Measurements from ENCODE around the gene ACTRT3. TPM values are rescaled to one million over a fixed set of nuclear protein-coding genes. Genes with fewer than 3 reads are reported as not detected.
A peak's percentile ranks its signal among the peaks of the same experiment; 100 is the strongest.

Gene ACTRT3
- total RNA-seq, 1 donor, result 4.3 TPM

DNA sequence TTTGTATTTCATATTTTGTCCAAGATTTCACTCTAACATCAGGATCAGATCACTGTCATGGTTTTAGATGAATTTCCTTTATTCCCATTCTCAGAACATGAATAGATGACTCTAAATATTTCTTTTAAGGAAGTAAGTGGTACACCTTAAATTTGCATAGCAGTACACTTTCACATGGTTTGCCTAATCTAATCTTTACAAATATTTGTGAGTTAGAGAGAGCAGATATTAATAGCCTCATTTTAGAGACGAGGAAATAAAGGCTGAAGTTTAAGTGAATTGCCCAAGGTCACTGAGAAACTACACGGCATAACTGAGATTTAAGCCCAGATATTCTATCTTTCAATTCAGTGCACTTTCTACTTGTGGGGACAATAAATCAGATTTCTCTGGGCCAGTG, 18.7 kb downstream of the ACTRT3 start:
- no peak for DNase-seq (ENCODE audit: insufficient read length, low spot score, missing footprints)
- H3K4me3 ChIP-seq (ENCODE audit: insufficient read depth, low read length), result no peak overlapping the region
- H3K79me2 ChIP-seq (ENCODE audit: insufficient read depth, low read length), result no peaks in the 10 kb centered on the region
- no peaks in the 10 kb centered on the region for H3K9me3 ChIP-seq (ENCODE audit: low read depth, low read length)
- H2AFZ ChIP-seq (ENCODE audit: low read length), result no peak overlapping the region
- no peak overlapping the region for H3K27ac ChIP-seq (ENCODE audit: low read depth, low read length)
- no peaks in the 10 kb centered on the region for H4K20me1 ChIP-seq (ENCODE audit: insufficient read depth, low read length)
- TF ChIP-seq, protein P1, sequence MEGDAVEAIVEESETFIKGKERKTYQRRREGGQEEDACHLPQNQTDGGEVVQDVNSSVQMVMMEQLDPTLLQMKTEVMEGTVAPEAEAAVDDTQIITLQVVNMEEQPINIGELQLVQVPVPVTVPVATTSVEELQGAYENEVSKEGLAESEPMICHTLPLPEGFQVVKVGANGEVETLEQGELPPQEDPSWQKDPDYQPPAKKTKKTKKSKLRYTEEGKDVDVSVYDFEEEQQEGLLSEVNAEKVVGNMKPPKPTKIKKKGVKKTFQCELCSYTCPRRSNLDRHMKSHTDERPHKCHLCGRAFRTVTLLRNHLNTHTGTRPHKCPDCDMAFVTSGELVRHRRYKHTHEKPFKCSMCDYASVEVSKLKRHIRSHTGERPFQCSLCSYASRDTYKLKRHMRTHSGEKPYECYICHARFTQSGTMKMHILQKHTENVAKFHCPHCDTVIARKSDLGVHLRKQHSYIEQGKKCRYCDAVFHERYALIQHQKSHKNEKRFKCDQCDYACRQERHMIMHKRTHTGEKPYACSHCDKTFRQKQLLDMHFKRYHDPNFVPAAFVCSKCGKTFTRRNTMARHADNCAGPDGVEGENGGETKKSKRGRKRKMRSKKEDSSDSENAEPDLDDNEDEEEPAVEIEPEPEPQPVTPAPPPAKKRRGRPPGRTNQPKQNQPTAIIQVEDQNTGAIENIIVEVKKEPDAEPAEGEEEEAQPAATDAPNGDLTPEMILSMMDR (IDR thresholded peaks at IDR 0.05; ENCODE audit: extremely low read depth, low read depth, low read length), result no peak
- no peaks in the 10 kb centered on the region for H3K4me1 ChIP-seq (ENCODE audit: insufficient read depth, low read length)
- peaks cover 22% of the 10 kb centered on the region for H3K27me3 ChIP-seq (ENCODE audit: insufficient read depth, low read length)
- no peak overlapping the region for H3K4me2 ChIP-seq (ENCODE audit: insufficient read depth, low read length)
- no peaks in the 10 kb centered on the region for H3K36me3 ChIP-seq (ENCODE audit: insufficient read depth, low read length)

DNA sequence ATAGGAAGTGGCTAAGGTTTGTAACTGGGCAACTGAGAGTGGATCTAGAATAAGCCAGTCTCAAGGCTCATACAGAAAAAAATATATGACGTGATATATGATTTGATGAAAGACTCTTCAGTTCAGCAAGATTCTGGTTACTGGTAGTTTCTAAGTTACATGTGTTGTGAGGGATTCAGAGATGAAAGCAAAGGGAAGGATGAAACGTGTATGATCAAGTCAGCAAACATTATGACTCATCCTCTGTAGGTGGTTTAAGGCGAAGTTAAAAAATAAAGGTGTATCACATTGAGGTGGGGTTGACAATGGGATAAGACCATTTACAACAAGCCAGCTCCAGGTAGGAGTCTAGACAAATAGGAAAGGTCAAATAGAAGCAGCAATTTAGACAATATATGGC, 20.7 kb downstream of the ACTRT3 start:
- no peaks in the 10 kb centered on the region for H4K20me1 ChIP-seq (ENCODE audit: insufficient read depth, low read length)
- TF ChIP-seq, protein P1 (IDR thresholded peaks at IDR 0.05; ENCODE audit: extremely low read depth, low read depth, low read length), result no peak
- no peaks in the 10 kb centered on the region for H3K9me3 ChIP-seq (ENCODE audit: low read depth, low read length)
- H3K79me2 ChIP-seq (ENCODE audit: insufficient read depth, low read length), result no peaks in the 10 kb centered on the region
- DNase-seq (ENCODE audit: insufficient read length, low spot score, missing footprints), result no peak
- no peak overlapping the region for H3K4me2 ChIP-seq (ENCODE audit: insufficient read depth, low read length)
- H3K27ac ChIP-seq (ENCODE audit: low read depth, low read length), result no peak overlapping the region
- no peak overlapping the region for H3K4me3 ChIP-seq (ENCODE audit: insufficient read depth, low read length)
- H3K27me3 ChIP-seq (ENCODE audit: insufficient read depth, low read length), result peaks cover 16% of the 10 kb centered on the region
- no peaks in the 10 kb centered on the region for H3K36me3 ChIP-seq (ENCODE audit: insufficient read depth, low read length)
- no peaks in the 10 kb centered on the region for H3K4me1 ChIP-seq (ENCODE audit: insufficient read depth, low read length)
- no peak overlapping the region for H2AFZ ChIP-seq (ENCODE audit: low read length)

DNA sequence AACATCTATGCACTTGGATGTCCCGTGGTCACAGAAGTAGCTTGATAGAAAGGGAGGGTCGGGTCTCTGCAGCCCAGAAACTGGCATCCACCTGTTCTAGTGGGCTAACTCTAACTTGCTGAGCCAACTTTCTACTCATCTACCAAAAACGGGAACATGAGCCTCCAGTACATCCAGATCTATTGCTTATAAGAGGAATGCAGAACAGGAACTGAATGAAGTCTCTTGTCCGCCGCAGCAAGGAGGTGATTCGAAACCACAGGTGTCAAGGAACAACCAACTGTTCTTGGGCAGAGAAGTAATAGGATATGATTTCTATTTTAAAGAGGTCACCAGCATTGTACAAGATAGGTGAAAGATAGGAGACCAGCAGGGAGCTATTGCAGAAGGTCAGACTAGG, 22.4 kb downstream of the ACTRT3 start:
- DNase-seq (ENCODE audit: insufficient read length, low spot score, missing footprints), result no peak
- no peaks in the 10 kb centered on the region for H3K4me1 ChIP-seq (ENCODE audit: insufficient read depth, low read length)
- H3K9me3 ChIP-seq (ENCODE audit: low read depth, low read length), result no peaks in the 10 kb centered on the region
- TF ChIP-seq, protein P1 (IDR thresholded peaks at IDR 0.05; ENCODE audit: extremely low read depth, low read depth, low read length), result no peak
- H4K20me1 ChIP-seq (ENCODE audit: insufficient read depth, low read length), result no peaks in the 10 kb centered on the region
- no peaks in the 10 kb centered on the region for H3K36me3 ChIP-seq (ENCODE audit: insufficient read depth, low read length)
- no peak overlapping the region for H3K27ac ChIP-seq (ENCODE audit: low read depth, low read length)
- no peak overlapping the region for H3K4me3 ChIP-seq (ENCODE audit: insufficient read depth, low read length)
- no peaks in the 10 kb centered on the region for H3K79me2 ChIP-seq (ENCODE audit: insufficient read depth, low read length)
- no peak overlapping the region for H3K4me2 ChIP-seq (ENCODE audit: insufficient read depth, low read length)
- H2AFZ ChIP-seq (ENCODE audit: low read length), result no peak overlapping the region
- H3K27me3 ChIP-seq (ENCODE audit: insufficient read depth, low read length), result peaks cover 12% of the 10 kb centered on the region

DNA sequence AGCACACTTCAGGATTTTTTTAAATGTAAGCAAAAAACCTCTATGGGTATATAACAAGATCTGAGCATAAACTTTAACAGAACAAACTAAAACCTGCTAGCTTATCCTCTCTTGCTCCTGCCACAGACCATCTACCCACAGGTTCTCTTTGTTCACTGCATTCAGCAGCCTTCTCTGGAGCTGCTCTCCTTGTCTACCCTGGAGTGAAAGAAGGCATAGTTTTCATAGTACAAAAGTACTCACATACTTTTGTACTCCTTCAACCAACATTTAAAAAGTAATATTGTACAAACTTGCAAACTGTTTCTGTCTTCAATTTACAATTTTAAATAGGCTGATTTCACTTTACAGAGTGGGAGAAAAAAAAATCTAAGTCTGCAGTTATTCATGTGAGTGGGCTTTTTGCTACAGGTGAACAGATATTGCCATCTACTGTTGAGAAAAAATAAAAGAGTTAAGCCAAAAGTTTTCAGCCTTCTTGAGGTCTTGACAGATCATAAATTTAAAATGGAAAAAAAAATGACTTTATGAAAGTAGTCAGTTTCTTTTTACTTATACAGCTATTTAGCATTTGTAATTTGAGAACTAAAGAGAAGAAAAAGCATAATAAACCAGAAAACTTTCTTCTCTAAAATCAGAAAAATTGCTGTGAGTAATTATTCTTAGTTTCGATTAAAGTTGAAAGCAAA, 24.9 kb downstream of the ACTRT3 start:
- TF ChIP-seq, protein P1 (IDR thresholded peaks at IDR 0.05; ENCODE audit: extremely low read depth, low read depth, low read length), result peak; percentile 33
- no peak overlapping the region for H2AFZ ChIP-seq (ENCODE audit: low read length)
- H3K36me3 ChIP-seq (ENCODE audit: insufficient read depth, low read length), result no peaks in the 10 kb centered on the region
- H3K79me2 ChIP-seq (ENCODE audit: insufficient read depth, low read length), result no peaks in the 10 kb centered on the region
- H3K4me2 ChIP-seq (ENCODE audit: insufficient read depth, low read length), result no peak overlapping the region
- H3K9me3 ChIP-seq (ENCODE audit: low read depth, low read length), result no peaks in the 10 kb centered on the region
- H3K27me3 ChIP-seq (ENCODE audit: insufficient read depth, low read length), result peaks cover 12% of the 10 kb centered on the region
- H3K4me1 ChIP-seq (ENCODE audit: insufficient read depth, low read length), result no peaks in the 10 kb centered on the region
- no peak overlapping the region for H3K4me3 ChIP-seq (ENCODE audit: insufficient read depth, low read length)
- no peaks in the 10 kb centered on the region for H4K20me1 ChIP-seq (ENCODE audit: insufficient read depth, low read length)
- DNase-seq (ENCODE audit: insufficient read length, low spot score, missing footprints), result no peak
- H3K27ac ChIP-seq (ENCODE audit: low read depth, low read length), result no peak overlapping the region
